Pancreas (tissue), 10 donors: ENCODE measurements around the gene AP2A1. TPM values are rescaled to one million over a fixed set of nuclear protein-coding genes. Genes with fewer than 3 reads are reported as not detected.

Experiments
- ATAC-seq, 4 donors: fragments of 200-7000 bp; cut with Tn5 transposase; one replicate each; pipeline versions ENCODE4 v1.8.0 to v1.9.1; 2020; ENCODE audit warnings: mild to moderate bottlenecking in 4 of 4, moderate library complexity in 4 of 4
- DNase-seq, 6 donors: peaks; one replicate each; pipeline ENCODE4 v3.0.0-alpha.2; 2020
- FAIRE-seq: peaks from 2 replicates; lab custom pipeline; 2012; peaks lifted over from hg19 to GRCh38; lab: Jason Lieb, UNC
- H3K27ac ChIP-seq, 4 donors: fragments of 200-600 bp; sonication (generic); 1 replicate in 3 of 4; 2 replicates in 1 of 4; pipeline versions ENCODE4 v1.5.0 to v1.8.0; 2020
- H3K27me3 ChIP-seq, 4 donors: fragments of 200-600 bp; one replicate each; pipeline ENCODE4 v1.8.0; 2021
- H3K36me3 ChIP-seq, 3 donors: fragments of 200-600 bp; sonication (generic) in 1 of 3; one replicate each; pipeline versions ENCODE4 v1.5.0 to v1.8.0; 2020 to 2021
- H3K4me1 ChIP-seq, 3 donors: fragments of 200-600 bp; one replicate each; pipeline ENCODE4 v1.8.0; 2021
- H3K4me3 ChIP-seq, 4 donors: fragments of 200-600 bp; sonication (generic) in 2 of 4; one replicate each; pipeline versions ENCODE4 v1.5.0 to v1.8.0; 2020 to 2021
- H3K9me3 ChIP-seq, 4 donors: fragments of 200-600 bp; one replicate each; pipeline ENCODE4 v1.8.0; 2021
- CTCF ChIP-seq, 4 donors: fragments of 200-600 bp; sonication (generic) in 3 of 4; IDR thresholded peaks; one replicate each; pipeline versions ENCODE4 v1.5.0 to v1.8.0; 2021; ENCODE audit warnings: antibody characterized with exemption in 4 of 4
- WGBS, 2 donors: extraction: QIAGEN DNeasy Blood & Tissue Kit; methylation state at CpG; one replicate each; pipeline ENCODE4 v1.1.7; 2013; 5-methylcytosine and 5-hydroxymethylcytosine counted together
- intact Hi-C, 3 donors: fragments of 100-400 bp; cut with DNase I; formaldehyde crosslinking; loops; one replicate each; pipeline versions ENCODE4 v1.11.1 to v1.14.2; 2022
- polyA plus RNA-seq, 2 donors: library from polyadenylated mRNA; stranded (reverse); fragments of 200-250 nt; gene quantifications; one replicate each; pipeline ENCODE4 v1.2.3, GENCODE V29; 2013
- total RNA-seq, 6 donors: library from RNA; stranded (reverse); fragmentation: NEBNext Ultra II Directional in 4 of 6; extraction: Animal tissue kit (Norgen Biotek cat#: 25700) in 4 of 6; gene quantifications; one replicate each; pipeline versions ENCODE4 v1.2.1 to v1.2.4, GENCODE V29; 2021 to 2023
- donor health status: healthy with polysubstance abuse.
- donor health status: DM: no; HTN: no; CAD: no; lungs with moderate emphysema.
- donor health status: DM: no; HTN: no; CAD: no.
- donor health status: control.
- donor health status: control.
- donor health status: Bipolar disorder and iron deficiency.
- donor health status: DM: yes; HTN: yes; CAD: no.
- donor health status: DM: no; HTN: no; CAD: no.
- donor health status: DM: no; HTN: no; CAD: no.
- donor health status: DM: yes; HTN: yes; CAD: no.

The AP2A1 gene
- total and polyA plus RNA-seq, 8 donors = 27.1 to 42.8 (median 33.3) TPM

- FAIRE-seq = no peak
- Histone ChIP-seq H3K27ac (peak overlapping the region in 1 of 4 donors; percentile 39), H3K9me3 (no peaks in the 10 kb centered on the region)
These were observed 35.3 kb downstream of the AP2A1 start for GRCh38 chr19:49801966-49802661.

GRCh38 chr19:49802836-49803528 is 36.2 kb downstream of the AP2A1 start:
- intact Hi-C loops = no loop called here
- no peak for TF ChIP-seq CTCF (IDR thresholded peaks at IDR 0.05)
- ATAC-seq (peak; percentile 62 to 76 (median 68)), FAIRE-seq (no peak), DNase-seq (peak in 4 of 6 donors; percentile 50 to 85 (median 69))
- no peaks in the 10 kb centered on the region for H3K36me3 ChIP-seq
- no peaks in the 10 kb centered on the region for H3K27me3 ChIP-seq
- peak overlapping the region in 1 of 4 donors; percentile 39 for H3K27ac ChIP-seq
- no peaks in the 10 kb centered on the region for H3K9me3 ChIP-seq
- H3K4me1 ChIP-seq = no peaks in the 10 kb centered on the region
- peak overlapping the region in 3 of 4 donors; percentile 10 to 39 (median 38) for H3K4me3 ChIP-seq
- 75 to 86% methylated on average over 24 of the region's 24 CpGs for WGBS, 2 donors

More at GRCh38 chr19:49801966-49802661, 35.3 kb downstream of the AP2A1 start:
- ATAC-seq (peak; percentile 75 to 87 (median 83)), DNase-seq (peak; percentile 66 to 96 (median 83))
- Histone ChIP-seq H3K4me3 (peak overlapping the region in 3 of 4 donors; percentile 10 to 39 (median 38)), H3K27me3 (no peaks in the 10 kb centered on the region), H3K36me3 (no peaks in the 10 kb centered on the region), H3K4me1 (no peaks in the 10 kb centered on the region)
- intact Hi-C loops = no loop called here
- TF ChIP-seq CTCF (IDR thresholded peaks at IDR 0.05) = no peak
- WGBS, 2 donors = 53 to 76% methylated on average over 29 to 37 of the region's 38 CpGs

GRCh38 chr19:49803529-49803856 is 36.7 kb downstream of the AP2A1 start:
- no peaks in the 10 kb centered on the region for H3K9me3 ChIP-seq
- H3K4me1 ChIP-seq = no peaks in the 10 kb centered on the region
- FAIRE-seq (no peak), ATAC-seq (no peak), DNase-seq (no peak)
- no peak overlapping the region for H3K27ac ChIP-seq
- H3K27me3 ChIP-seq = no peaks in the 10 kb centered on the region
- H3K4me3 ChIP-seq = peak overlapping the region in 2 of 4 donors; percentile 38 to 39
- TF ChIP-seq CTCF (IDR thresholded peaks at IDR 0.05) = no peak
- WGBS, 2 donors = 87 to 92% methylated on average over 6 of the region's 6 CpGs
- no peaks in the 10 kb centered on the region for H3K36me3 ChIP-seq
- intact Hi-C loops = no loop called here

- DNase-seq (peak in 1 of 6 donors; percentile 39), ATAC-seq (no peak), FAIRE-seq (no peak)
- H3K4me3 ChIP-seq = no peak overlapping the region
- no peaks in the 10 kb centered on the region for H3K36me3 ChIP-seq
- 85 to 89% methylated on average over 20 of the region's 20 CpGs for WGBS, 2 donors
- no peak for TF ChIP-seq CTCF (IDR thresholded peaks at IDR 0.05)
- H3K27ac ChIP-seq = peak overlapping the region in 1 of 4 donors; percentile 55
- no peaks in the 10 kb centered on the region for H3K9me3 ChIP-seq
- peaks cover 0 to 8% (median 7%) of the 10 kb centered on the region in 3 donors for H3K4me1 ChIP-seq
- intact Hi-C loops = no loop called here
- no peaks in the 10 kb centered on the region for H3K27me3 ChIP-seq
These were observed 39.2 kb downstream of the AP2A1 start for GRCh38 chr19:49805822-49806619.
